HepG2 (cell line): ENCODE measurements around the gene EFNA2. TPM values are rescaled to one million over a fixed set of nuclear protein-coding genes. Genes with fewer than 3 reads are reported as not detected.
A peak's percentile ranks its signal among the peaks of the same experiment; 100 is the strongest.

Source experiments
- AHDC1 ChIP-seq: sonication (generic); formaldehyde crosslinking; IDR thresholded peaks from 2 replicates; pipeline ENCODE4 v1.5.1; 2020; ENCODE audit warnings: mild to moderate bottlenecking, missing genetic modification reagents, borderline replicate concordance
- CCDC6 ChIP-seq: sonication (generic); formaldehyde crosslinking; IDR thresholded peaks from 2 replicates; pipeline ENCODE4 v1.8.1; 2022; ENCODE audit warnings: mild to moderate bottlenecking, missing genetic modification reagents, moderate library complexity
- EP300 ChIP-seq, 3 experiments: sonication (generic) in 1 of 3; formaldehyde crosslinking in 1 of 3; IDR thresholded peaks; 2 replicates each; pipeline versions ENCODE4 v1.5.1 to v1.6.1; 2011 to 2020; ENCODE audit warnings: low read depth in 2 of 3, low read length in 2 of 3, borderline replicate concordance in 1 of 3, improper control_type of control experiment in 1 of 3, mild to moderate bottlenecking in 1 of 3, missing genetic modification reagents in 1 of 3, moderate library complexity in 1 of 3
- GPN1 ChIP-seq: sonication (generic); formaldehyde crosslinking; IDR thresholded peaks from 2 replicates; pipeline ENCODE4 v1.5.1; 2020; ENCODE audit warnings: missing genetic modification reagents, borderline replicate concordance
- HMG20A ChIP-seq: IDR thresholded peaks from 2 replicates; pipeline ENCODE4 v1.6.1; 2016; ENCODE audit warnings: borderline replicate concordance
- MAZ ChIP-seq, 2 experiments: sonication (generic) in 1 of 2; formaldehyde crosslinking in 1 of 2; IDR thresholded peaks; 2 replicates each; pipeline versions ENCODE4 v1.5.0 to v1.6.1; 2012 to 2020; ENCODE audit warnings: low read depth in 2 of 2, mild to moderate bottlenecking in 2 of 2, borderline replicate concordance in 1 of 2, improper control_type of control experiment in 1 of 2, low read length in 1 of 2, missing genetic modification reagents in 1 of 2, moderate library complexity in 1 of 2
- MTERF4 ChIP-seq: sonication (generic); formaldehyde crosslinking; IDR thresholded peaks from 2 replicates; pipeline ENCODE4 v1.8.0; 2023; ENCODE audit warnings: mild to moderate bottlenecking, missing genetic modification reagents
- NFAT5 ChIP-seq: sonication (generic); formaldehyde crosslinking; IDR thresholded peaks from 2 replicates; pipeline ENCODE4 v1.4.0; 2020; ENCODE audit warnings: missing genetic modification reagents
- POLR2AphosphoS5 ChIP-seq: IDR thresholded peaks from 2 replicates; pipeline ENCODE4 v1.6.1; 2012; ENCODE audit warnings: low read depth, low read length
- RAD21 ChIP-seq: fragments of 450-650 bp; formaldehyde crosslinking; IDR thresholded peaks from 2 replicates; pipeline ENCODE4 v1.5.0; 2020; ENCODE audit warnings: mild to moderate bottlenecking
- SP4 ChIP-seq: sonication (generic); formaldehyde crosslinking; IDR thresholded peaks from 2 replicates; pipeline ENCODE4 v1.8.1; 2023; ENCODE audit warnings: mild to moderate bottlenecking, missing genetic modification reagents
- ZBTB1 ChIP-seq: sonication (generic); formaldehyde crosslinking; IDR thresholded peaks from 2 replicates; pipeline ENCODE4 v1.4.0; 2020; ENCODE audit warnings: missing genetic modification reagents, borderline replicate concordance
- ZNF225 ChIP-seq: sonication (generic); formaldehyde crosslinking; IDR thresholded peaks from 2 replicates; pipeline ENCODE4 v1.4.0; 2020; ENCODE audit warnings: mild to moderate bottlenecking, missing genetic modification reagents
- ZNF256 ChIP-seq: sonication (generic); formaldehyde crosslinking; conservative IDR thresholded peaks from 2 replicates; pipeline ENCODE4 v1.4.0; 2020; ENCODE audit warnings: missing genetic modification reagents
- ZSCAN22 ChIP-seq: sonication (generic); formaldehyde crosslinking; IDR thresholded peaks from 2 replicates; pipeline ENCODE4 v1.4.0; 2020; ENCODE audit warnings: mild to moderate bottlenecking, missing genetic modification reagents
- polyA plus RNA-seq, 8 experiments: library from polyadenylated mRNA; depleted of rRNA in 3 of 8; stranded (reverse) in 7 of 8; unstranded in 1 of 8; fragments of >200 nt; fragmentation: Illumina TruSeq in 4 of 8; extraction: Trizol in 4 of 8; gene quantifications; 2 replicates each; pipeline versions ENCODE4 v1.2.1 to v1.2.3, GENCODE V29; 2011 to 2016; ENCODE audit warnings: low read depth in 4 of 8, missing spikeins in 1 of 8, mixed read lengths in 1 of 8; ENCODE audit not compliant: insufficient read depth in 1 of 8
- total RNA-seq, 5 experiments: library from RNA; depleted of rRNA; stranded (reverse); fragments of >200 nt; fragmentation: Illumina TruSeq; extraction: Trizol; gene quantifications; 2 replicates each; pipeline ENCODE4 v1.2.3, GENCODE V29; 2016; ENCODE audit warnings: low read depth in 1 of 5

EFNA2 gene
- total and polyA plus RNA-seq, 2 of the 13 experiments (the other 11 are each of a cell fraction or from before 2014, with no cell fraction given): 6.0 to 9.9 TPM

- TF ChIP-seq RAD21 (CRISPR knock-in tag): no peak
- no peak; the same call in none of the 2 replicates for TF ChIP-seq SP4 (CRISPR knock-in tag)
- TF ChIP-seq CCDC6: peak; percentile 90
- no peak for TF ChIP-seq ZBTB1
- TF ChIP-seq EP300 (IDR thresholded peaks at IDR 0.05; ENCODE audit: low read depth in 2 of 2, low read length in 2 of 2): peak in 1 of 2 experiments; percentile 81; a peak in 2 of 4 replicates
- TF ChIP-seq EP300 (CRISPR knock-in tag; IDR thresholded peaks at IDR 0.05; ENCODE audit: borderline replicate concordance): peak; percentile 80
- TF ChIP-seq ZSCAN22: no peak
- no peak for TF ChIP-seq MTERF4 (CRISPR knock-in tag)
- TF ChIP-seq HMG20A: peak; percentile 60; the same call in 1 of the 2 replicates
- no peak for TF ChIP-seq ZNF256
- peak; percentile 49; the same call in 1 of the 2 replicates for TF ChIP-seq AHDC1 (CRISPR knock-in tag)
- no peak for TF ChIP-seq NFAT5 (CRISPR knock-in tag)
- no peak for TF ChIP-seq GPN1
- peak; percentile 51; the same call in 1 of the 2 replicates for TF ChIP-seq POLR2AphosphoS5
- TF ChIP-seq MAZ (IDR thresholded peaks at IDR 0.05; ENCODE audit: borderline replicate concordance, low read depth, low read length): peak; percentile 69; the same call in 1 of the 2 replicates
- peak; percentile 90 for TF ChIP-seq MAZ (CRISPR knock-in tag; IDR thresholded peaks at IDR 0.05; ENCODE audit: low read depth)
- no peak for TF ChIP-seq ZNF225 (CRISPR knock-in tag)
Measured at GRCh38 chr19:1244693-1245451, 40.8 kb upstream of the EFNA2 start (continued).
